ENCODE measurements around the gene SP4.

- TF ChIP-seq CTCF (IDR thresholded peaks at IDR 0.05) = no peak
- TF ChIP-seq POLR2A (IDR thresholded peaks at IDR 0.05) = no peak
These were observed 1.3 kb upstream of the SP4 start for GRCh38 chr7:21426286-21427181.
